ENCODE data around the gene SPI1.
A peak's percentile ranks its signal among the peaks of the same experiment; 100 is the strongest.

SPI1 gene

GRCh38 chr11:47378010-47378835 lies at the start of gene SPI1:
Gene SPI1, minus strand, starts transcription at chr11:47378547. Its CDS starts 194 bp downstream, at chr11:47378353.
- DNase-seq (ENCODE audit: low spot score): no peak

GRCh38 chr11:47426062-47426956 lies 48.0 kb upstream of the SPI1 start, which contains the start of gene PSMC3:
Gene PSMC3, minus strand, starts transcription at chr11:47426439. Its CDS starts 160 bp downstream, at chr11:47426279.
- DNase-seq (ENCODE audit: low spot score): peak; percentile 99

GRCh38 chr11:47425611-47426010 lies 47.3 kb upstream of the SPI1 start:
- no peak for DNase-seq (ENCODE audit: low spot score)

GRCh38 chr11:47418454-47419259 lies 40.3 kb upstream of the SPI1 start:
- no peak for DNase-seq (ENCODE audit: low spot score)

- DNase-seq (ENCODE audit: low spot score): no peak
Measured at GRCh38 chr11:47417712-47418111, 39.4 kb upstream of the SPI1 start.

GRCh38 chr11:47415949-47416472 lies 37.7 kb upstream of the SPI1 start:
- DNase-seq (ENCODE audit: low spot score): peak; percentile 88

- DNase-seq (ENCODE audit: low spot score): no peak
Measured at GRCh38 chr11:47415091-47415854, 36.9 kb upstream of the SPI1 start.

GRCh38 chr11:47414685-47415070 lies 36.3 kb upstream of the SPI1 start:
- DNase-seq (ENCODE audit: low spot score): no peak

GRCh38 chr11:47413908-47414684 lies 35.7 kb upstream of the SPI1 start:
- DNase-seq (ENCODE audit: low spot score): no peak

- DNase-seq (ENCODE audit: low spot score): no peak
Measured at GRCh38 chr11:47413351-47413750, 35.0 kb upstream of the SPI1 start.

- peak; percentile 75 for DNase-seq (ENCODE audit: low spot score)
Measured at GRCh38 chr11:47411884-47412746, 33.8 kb upstream of the SPI1 start.

- no peak for DNase-seq (ENCODE audit: low spot score)
Measured at GRCh38 chr11:47410370-47411264, 32.3 kb upstream of the SPI1 start.

- no peak for DNase-seq (ENCODE audit: low spot score)
Measured at GRCh38 chr11:47409440-47410369, 31.4 kb upstream of the SPI1 start.

GRCh38 chr11:47408598-47409439 lies 30.5 kb upstream of the SPI1 start:
- no peak for DNase-seq (ENCODE audit: low spot score)

- peak; percentile 99 for DNase-seq (ENCODE audit: low spot score)
Measured at GRCh38 chr11:47407746-47408590, 29.6 kb upstream of the SPI1 start, which contains the start of gene SLC39A13. Gene SLC39A13, plus strand, starts transcription at chr11:47408590. Its CDS starts 1,505 bp downstream, at chr11:47410095.

Measured in left forelimb (tissue), 1 donor.